Immature natural killer cell (primary cell): ENCODE data around the gene SLC30A9. TPM values are rescaled to one million over a fixed set of nuclear protein-coding genes. Genes with fewer than 3 reads are reported as not detected.

Source experiments
- DNase-seq, 3 donors: peaks; one replicate each; pipeline ENCODE4 v3.0.0; 2022; ENCODE audit warnings: mixed read lengths in 1 of 3
- H3K27ac Mint-ChIP-seq, 6 donors: one replicate each; pipeline ENCODE4 v1.8.0; 2020; ENCODE audit warnings: mixed read lengths in 6 of 6, mild to moderate bottlenecking in 5 of 6, inconsistent platforms in 4 of 6, moderate library complexity in 3 of 6
- H3K27me3 Mint-ChIP-seq, 3 donors: one replicate each; pipeline ENCODE4 v1.8.0; 2020 to 2021; ENCODE audit warnings: low read depth in 3 of 3, mild to moderate bottlenecking in 3 of 3, mixed read lengths in 3 of 3, moderate library complexity in 3 of 3, inconsistent platforms in 1 of 3
- H3K36me3 Mint-ChIP-seq, 3 donors: one replicate each; pipeline ENCODE4 v1.8.0; 2020; ENCODE audit warnings: mixed read lengths in 3 of 3, inconsistent platforms in 2 of 3, mild to moderate bottlenecking in 2 of 3
- H3K4me1 Mint-ChIP-seq, 2 donors: one replicate each; pipeline ENCODE4 v1.8.0; 2020; ENCODE audit warnings: inconsistent platforms in 2 of 2, mild to moderate bottlenecking in 2 of 2, mixed read lengths in 2 of 2, moderate library complexity in 1 of 2
- H3K4me3 Mint-ChIP-seq, 5 donors: one replicate each; pipeline ENCODE4 v1.8.0; 2020; ENCODE audit warnings: mild to moderate bottlenecking in 5 of 5, mixed read lengths in 5 of 5, inconsistent platforms in 3 of 5, moderate library complexity in 3 of 5
- H3K9me3 Mint-ChIP-seq, 6 donors: one replicate each; pipeline ENCODE4 v1.8.0; 2020; ENCODE audit warnings: mild to moderate bottlenecking in 6 of 6, mixed read lengths in 6 of 6, inconsistent platforms in 4 of 6, moderate library complexity in 3 of 6
- polyA plus RNA-seq, 3 donors: library from polyadenylated mRNA; unstranded; fragments of 300-500 nt; fragmentation: Illumina TruSeq; gene quantifications; one replicate each; pipeline ENCODE4 v1.2.3, GENCODE V29; 2021

Gene SLC30A9
- polyA plus RNA-seq, 3 donors from 2014 or later, result 17.3 to 30.9 (median 29.9) TPM

GRCh38 chr4:42050516-42051249 lies 60.4 kb downstream of the SLC30A9 start:
- no peak for DNase-seq
- Mint-ChIP-seq H3K27me3 (no peaks in the 10 kb centered on the region), H3K27ac (peak overlapping the region in 3 of 6 donors; percentile 0 to 13 (median 1)), H3K4me3 (no peak overlapping the region), H3K9me3 (peaks cover 0 to 4% (median 0%) of the 10 kb centered on the region in 6 donors), H3K4me1 (no peaks in the 10 kb centered on the region), H3K36me3 (peaks cover 19 to 37% (median 28%) of the 10 kb centered on the region in 3 donors)

- no peaks in the 10 kb centered on the region for H3K9me3 Mint-ChIP-seq
- peaks cover 9 to 26% (median 25%) of the 10 kb centered on the region in 3 donors for H3K36me3 Mint-ChIP-seq
- H3K27ac Mint-ChIP-seq, result no peak overlapping the region
- no peak for DNase-seq
- H3K4me3 Mint-ChIP-seq, result no peak overlapping the region
- H3K27me3 Mint-ChIP-seq, result no peaks in the 10 kb centered on the region
- H3K4me1 Mint-ChIP-seq, result no peaks in the 10 kb centered on the region
These were observed 76.1 kb downstream of the SLC30A9 start for GRCh38 chr4:42066402-42066801.

- no peak overlapping the region for H3K27ac Mint-ChIP-seq
- no peak overlapping the region for H3K4me3 Mint-ChIP-seq
- DNase-seq, result no peak
- no peaks in the 10 kb centered on the region for H3K4me1 Mint-ChIP-seq
- H3K36me3 Mint-ChIP-seq, result peaks cover 9 to 24% (median 24%) of the 10 kb centered on the region in 3 donors
- no peaks in the 10 kb centered on the region for H3K27me3 Mint-ChIP-seq
- no peaks in the 10 kb centered on the region for H3K9me3 Mint-ChIP-seq
These were observed 76.9 kb downstream of the SLC30A9 start for GRCh38 chr4:42067264-42067663.

GRCh38 chr4:42070463-42070862 lies 80.1 kb downstream of the SLC30A9 start:
- Mint-ChIP-seq H3K36me3 (peaks cover 4 to 15% (median 9%) of the 10 kb centered on the region in 3 donors), H3K4me1 (no peaks in the 10 kb centered on the region), H3K4me3 (no peak overlapping the region), H3K9me3 (no peaks in the 10 kb centered on the region), H3K27me3 (no peaks in the 10 kb centered on the region), H3K27ac (no peak overlapping the region)
- DNase-seq, result no peak

GRCh38 chr4:42074294-42074693 lies 84.0 kb downstream of the SLC30A9 start:
- no peak for DNase-seq
- H3K9me3 Mint-ChIP-seq, result no peaks in the 10 kb centered on the region
- peaks cover 4 to 21% (median 21%) of the 10 kb centered on the region in 3 donors for H3K36me3 Mint-ChIP-seq
- H3K4me1 Mint-ChIP-seq, result no peaks in the 10 kb centered on the region
- no peak overlapping the region for H3K4me3 Mint-ChIP-seq
- no peaks in the 10 kb centered on the region for H3K27me3 Mint-ChIP-seq
- peak overlapping the region in 1 of 6 donors; percentile 61 for H3K27ac Mint-ChIP-seq

GRCh38 chr4:42078184-42078801 lies 88.0 kb downstream of the SLC30A9 start:
- Mint-ChIP-seq H3K27me3 (no peaks in the 10 kb centered on the region), H3K27ac (no peak overlapping the region), H3K4me3 (no peak overlapping the region), H3K9me3 (no peaks in the 10 kb centered on the region), H3K36me3 (peaks cover 6 to 35% (median 13%) of the 10 kb centered on the region in 3 donors), H3K4me1 (no peaks in the 10 kb centered on the region)
- DNase-seq, result no peak

GRCh38 chr4:42080306-42080705 lies 90.0 kb downstream of the SLC30A9 start:
- no peak overlapping the region for H3K4me3 Mint-ChIP-seq
- no peaks in the 10 kb centered on the region for H3K9me3 Mint-ChIP-seq
- H3K36me3 Mint-ChIP-seq, result peaks cover 6 to 38% (median 13%) of the 10 kb centered on the region in 3 donors
- H3K4me1 Mint-ChIP-seq, result no peaks in the 10 kb centered on the region
- no peaks in the 10 kb centered on the region for H3K27me3 Mint-ChIP-seq
- DNase-seq, result no peak
- H3K27ac Mint-ChIP-seq, result no peak overlapping the region

- no peak overlapping the region for H3K4me3 Mint-ChIP-seq
- peaks cover 0 to 2% (median 0%) of the 10 kb centered on the region in 3 donors for H3K27me3 Mint-ChIP-seq
- H3K36me3 Mint-ChIP-seq, result peaks cover 9 to 40% (median 11%) of the 10 kb centered on the region in 3 donors
- no peak for DNase-seq
- H3K4me1 Mint-ChIP-seq, result no peaks in the 10 kb centered on the region
- no peak overlapping the region for H3K27ac Mint-ChIP-seq
- H3K9me3 Mint-ChIP-seq, result no peaks in the 10 kb centered on the region
These were observed 93.5 kb downstream of the SLC30A9 start for GRCh38 chr4:42083816-42084215.

- Mint-ChIP-seq H3K36me3 (peaks cover 3 to 26% (median 6%) of the 10 kb centered on the region in 3 donors), H3K4me3 (no peak overlapping the region), H3K27me3 (peaks cover 0 to 2% (median 0%) of the 10 kb centered on the region in 3 donors), H3K27ac (peak overlapping the region in 1 of 6 donors; percentile 14), H3K4me1 (no peaks in the 10 kb centered on the region), H3K9me3 (no peaks in the 10 kb centered on the region)
- DNase-seq, result no peak
These were observed 98.1 kb downstream of the SLC30A9 start for GRCh38 chr4:42088386-42088785.

- peaks cover 0 to 6% (median 2%) of the 10 kb centered on the region in 3 donors for H3K27me3 Mint-ChIP-seq
- no peak for DNase-seq
- H3K27ac Mint-ChIP-seq, result no peak overlapping the region
- H3K36me3 Mint-ChIP-seq, result no peaks in the 10 kb centered on the region
- no peaks in the 10 kb centered on the region for H3K4me1 Mint-ChIP-seq
- peaks cover 0 to 3% (median 0%) of the 10 kb centered on the region in 6 donors for H3K9me3 Mint-ChIP-seq
- no peak overlapping the region for H3K4me3 Mint-ChIP-seq
These were observed 111.2 kb downstream of the SLC30A9 start for GRCh38 chr4:42101446-42101975.

- Mint-ChIP-seq H3K4me3 (no peak overlapping the region), H3K4me1 (no peaks in the 10 kb centered on the region), H3K27ac (no peak overlapping the region), H3K27me3 (peaks cover 0 to 8% (median 0%) of the 10 kb centered on the region in 3 donors), H3K9me3 (peaks cover 0 to 7% (median 0%) of the 10 kb centered on the region in 6 donors), H3K36me3 (no peaks in the 10 kb centered on the region)
- no peak for DNase-seq
These were observed 114.2 kb downstream of the SLC30A9 start for GRCh38 chr4:42104521-42104920.

GRCh38 chr4:42112846-42113245 lies 122.5 kb downstream of the SLC30A9 start:
- no peak overlapping the region for H3K4me3 Mint-ChIP-seq
- H3K9me3 Mint-ChIP-seq, result peaks cover 0 to 5% (median 0%) of the 10 kb centered on the region in 6 donors

GRCh38 chr4:42119886-42120285 lies 129.6 kb downstream of the SLC30A9 start:
- H3K9me3 Mint-ChIP-seq, result peaks cover 0 to 1% (median 0%) of the 10 kb centered on the region in 6 donors
- no peaks in the 10 kb centered on the region for H3K4me1 Mint-ChIP-seq
- no peak overlapping the region for H3K4me3 Mint-ChIP-seq
- no peak overlapping the region for H3K27ac Mint-ChIP-seq
- peaks cover 0 to 8% (median 7%) of the 10 kb centered on the region in 3 donors for H3K27me3 Mint-ChIP-seq
- H3K36me3 Mint-ChIP-seq, result no peaks in the 10 kb centered on the region
- no peak for DNase-seq

More at GRCh38 chr4:42112846-42113245, 122.5 kb downstream of the SLC30A9 start:
- H3K36me3 Mint-ChIP-seq, result no peaks in the 10 kb centered on the region
- DNase-seq, result no peak
- no peak overlapping the region for H3K27ac Mint-ChIP-seq
- H3K27me3 Mint-ChIP-seq, result peaks cover 0 to 4% (median 2%) of the 10 kb centered on the region in 3 donors
- H3K4me1 Mint-ChIP-seq, result no peaks in the 10 kb centered on the region

- DNase-seq, result no peak
- Mint-ChIP-seq H3K9me3 (no peaks in the 10 kb centered on the region), H3K4me1 (no peaks in the 10 kb centered on the region), H3K36me3 (no peaks in the 10 kb centered on the region), H3K27ac (no peak overlapping the region), H3K27me3 (peaks cover 0 to 8% (median 7%) of the 10 kb centered on the region in 3 donors), H3K4me3 (no peak overlapping the region)
These were observed 131.9 kb downstream of the SLC30A9 start for GRCh38 chr4:42122237-42122636.
